Esophagus squamous epithelium (tissue), 4 donors: ENCODE results near the gene PIGP.

Experiments
- CTCF ChIP-seq, 6 experiments: fragments of 450-650 bp in 4 of 6; fragments of 200-600 bp in 2 of 6; sonication (generic) in 2 of 6; IDR thresholded peaks; one replicate each; pipeline ENCODE4 v1.5.1; 2016 to 2019; ENCODE audit warnings: antibody characterized with exemption in 6 of 6, mild to moderate bottlenecking in 4 of 6, moderate library complexity in 4 of 6
- POLR2A ChIP-seq, 4 donors: fragments of 450-650 bp; IDR thresholded peaks; one replicate each; pipeline ENCODE4 v1.6.1; 2017; ENCODE audit warnings: antibody characterized with exemption in 4 of 4, mild to moderate bottlenecking in 4 of 4, moderate library complexity in 3 of 4

GRCh38 chr21:37117204-37117603 lies 44.3 kb upstream of the PIGP start:
- no peak for TF ChIP-seq CTCF (IDR thresholded peaks at IDR 0.05)
- no peak for TF ChIP-seq POLR2A (IDR thresholded peaks at IDR 0.05)
